ENCODE measurements around the gene GRM4. TPM values are rescaled to one million over a fixed set of nuclear protein-coding genes. Genes with fewer than 3 reads are reported as not detected.

The GRM4 gene
- total and polyA plus RNA-seq, 4 donors: not detected

- Histone ChIP-seq H3K27ac (ENCODE audit: low read depth in 1 of 2, low read length in 2 of 2) (no peak overlapping the region), H3K36me3 (ENCODE audit: control insufficient read depth in 4 of 4, insufficient read depth in 3 of 4, low read depth in 1 of 4, low read length in 3 of 4) (no peaks in the 10 kb centered on the region), H3K4me3 (ENCODE audit: low read depth in 1 of 3, low read length in 3 of 3) (no peak overlapping the region), H3K9me3 (ENCODE audit: control insufficient read depth in 4 of 4, low read length in 3 of 4) (peaks cover 2 to 5% (median 3%) of the 10 kb centered on the region in 4 donors), H3K9ac (ENCODE audit: low read depth in 1 of 2, low read length in 2 of 2) (no peak overlapping the region), H3K27me3 (ENCODE audit: control insufficient read depth in 4 of 4, insufficient read depth in 4 of 4, low read length in 3 of 4) (peaks cover 0 to 7% (median 2%) of the 10 kb centered on the region in 4 donors), H3K4me1 (ENCODE audit: control insufficient read depth in 4 of 4, insufficient read depth in 4 of 4, low read length in 3 of 4) (peaks cover 0 to 10% (median 5%) of the 10 kb centered on the region in 4 donors)
- no peak for DNase-seq (ENCODE audit: low spot score)
- 67% methylated on average over 6 of the region's 6 CpGs for WGBS
- no peak for TF ChIP-seq EGR1 (IDR thresholded peaks at IDR 0.05; ENCODE audit: low read depth in 2 of 2)
- no peak for TF ChIP-seq RXRA (IDR thresholded peaks at IDR 0.05)
- no peak for TF ChIP-seq JUND (IDR thresholded peaks at IDR 0.05)
- no peak for TF ChIP-seq MAX (IDR thresholded peaks at IDR 0.05)
- TF ChIP-seq FOXA2 (IDR thresholded peaks at IDR 0.05): no peak
- no peak for TF ChIP-seq HNF4G (IDR thresholded peaks at IDR 0.05)
- no peak for TF ChIP-seq ZBTB33 (IDR thresholded peaks at IDR 0.05)
- no peak for TF ChIP-seq FOXA1 (IDR thresholded peaks at IDR 0.05)
- no peak for TF ChIP-seq NR2F2 (IDR thresholded peaks at IDR 0.05)
- TF ChIP-seq CTCF (IDR thresholded peaks at IDR 0.05; ENCODE audit: low read depth, low read length, missing input control): no peak
- no peak for TF ChIP-seq SP1 (IDR thresholded peaks at IDR 0.05)
- no peak for TF ChIP-seq REST (IDR thresholded peaks at IDR 0.05)
- no peak for TF ChIP-seq RAD21 (IDR thresholded peaks at IDR 0.05)
- TF ChIP-seq YY1 (IDR thresholded peaks at IDR 0.05): no peak
- no peak for TF ChIP-seq ATF3 (IDR thresholded peaks at IDR 0.05)
- no peak for TF ChIP-seq HNF4A (conservative IDR thresholded peaks at IDR 0.05)
- TF ChIP-seq GABPA (IDR thresholded peaks at IDR 0.05 in 1 of 2, conservative IDR thresholded peaks at IDR 0.05 in 1 of 2): no peak
- no peak for TF ChIP-seq TAF1 (conservative IDR thresholded peaks at IDR 0.05)
Observed at GRCh38 chr6:34157851-34158250, 12.0 kb upstream of the GRM4 start.
